NCI-H1105 (cell line): Measurements from ENCODE around the gene NDUFS2.

Experiments used
- DNase-seq: peaks from one replicate; lab custom pipeline; 2025; lab: John Stamatoyannopoulos, UW

Gene NDUFS2

GRCh38 chr1:161201836-161202712 lies at the start of gene NDUFS2:
TSS of gene NDUFS2 (plus strand) at chr1:161202367. CDS start at chr1:161202386, 19 bp downstream.
- DNase-seq = peak; percentile 99

- DNase-seq = no peak
These were observed 49.0 kb upstream of the NDUFS2 start for GRCh38 chr1:161153176-161153575.

DNA sequence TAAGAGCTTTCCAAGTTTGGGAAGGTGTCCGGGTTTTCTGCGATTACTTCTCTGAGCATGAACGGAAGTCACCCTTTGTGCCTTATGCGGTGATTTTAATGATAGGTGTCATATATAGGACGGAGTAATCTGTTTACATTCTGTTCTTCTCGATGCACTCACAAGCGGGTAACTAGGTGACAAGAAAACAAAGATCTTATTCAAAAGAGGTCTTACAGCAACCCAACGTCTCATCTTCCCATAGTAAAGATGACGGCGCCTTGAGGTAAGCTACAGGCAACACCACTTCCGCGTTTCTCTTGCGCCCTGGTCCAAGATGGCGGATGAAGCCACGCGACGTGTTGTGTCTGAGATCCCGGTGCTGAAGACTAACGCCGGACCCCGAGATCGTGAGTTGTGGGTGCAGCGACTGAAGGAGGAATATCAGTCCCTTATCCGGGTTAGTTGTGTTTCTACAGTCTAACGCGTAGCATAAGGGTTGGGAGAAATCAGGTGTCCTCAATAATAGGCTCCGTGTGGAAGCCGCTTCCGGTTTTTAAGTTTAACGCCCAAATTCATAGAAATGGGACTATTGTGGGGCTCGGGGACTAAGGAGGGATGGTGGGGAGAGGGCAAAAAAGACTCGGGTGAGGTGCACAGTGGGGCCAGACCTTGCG lies 48.4 kb upstream of the NDUFS2 start, which contains the start of gene UFC1:
TSS of gene UFC1 (plus strand) at position 297 of the 656 bp plus-strand sequence. CDS start at position 317, 20 bp downstream.
- peak; percentile 85 for DNase-seq

GRCh38 chr1:161157867-161158266 lies 44.3 kb upstream of the NDUFS2 start:
- no peak for DNase-seq

GRCh38 chr1:161158316-161159010 lies 43.7 kb upstream of the NDUFS2 start:
- DNase-seq = no peak

DNA sequence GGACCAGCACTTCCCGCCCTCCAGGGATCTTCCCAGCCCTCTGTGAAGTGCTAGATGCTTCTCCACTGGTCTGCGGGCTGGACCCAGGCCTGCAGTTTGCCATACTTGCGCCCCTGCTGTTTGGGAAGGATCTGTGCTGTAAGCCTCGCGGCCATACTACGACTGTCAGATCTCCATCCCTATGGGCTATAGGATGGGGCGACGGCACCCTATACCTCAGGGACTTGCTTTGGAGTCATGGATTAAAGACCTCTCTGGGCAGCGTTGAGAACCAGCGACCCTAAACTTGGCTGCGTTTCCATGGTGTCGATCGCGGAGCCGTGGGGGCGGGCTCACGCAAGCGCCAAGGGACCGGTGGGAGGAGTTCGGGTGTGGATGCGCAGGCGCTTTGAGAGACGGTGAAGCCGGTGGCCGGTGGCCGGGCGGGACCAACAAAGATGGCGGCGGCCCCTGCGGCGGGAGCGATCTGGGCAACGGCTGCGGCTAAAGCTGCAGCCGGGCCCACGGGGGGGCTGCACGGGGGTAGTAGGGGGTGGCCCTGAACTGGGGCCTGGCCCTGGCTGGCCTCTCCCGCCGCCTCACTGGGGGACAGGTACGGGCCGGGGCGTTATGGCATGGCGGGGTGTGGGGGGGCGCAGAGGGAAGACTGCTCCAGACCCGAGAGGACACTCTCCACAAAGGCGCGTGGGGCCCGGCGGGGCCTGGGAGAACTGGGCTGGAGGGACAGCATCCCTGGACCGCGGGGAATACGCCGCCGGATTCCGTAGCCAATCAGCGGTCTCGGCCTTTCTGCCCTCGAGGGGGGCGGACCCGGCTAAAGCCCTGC lies 42.9 kb upstream of the NDUFS2 start, which contains the start of gene USP21:
TSS of gene USP21 (plus strand) at position 414 of the 826 bp plus-strand sequence. CDS start 1,141 bp downstream, outside the sequence.
- DNase-seq = peak; percentile 91

GRCh38 chr1:161159913-161160243 lies 42.3 kb upstream of the NDUFS2 start:
- DNase-seq = no peak

DNA sequence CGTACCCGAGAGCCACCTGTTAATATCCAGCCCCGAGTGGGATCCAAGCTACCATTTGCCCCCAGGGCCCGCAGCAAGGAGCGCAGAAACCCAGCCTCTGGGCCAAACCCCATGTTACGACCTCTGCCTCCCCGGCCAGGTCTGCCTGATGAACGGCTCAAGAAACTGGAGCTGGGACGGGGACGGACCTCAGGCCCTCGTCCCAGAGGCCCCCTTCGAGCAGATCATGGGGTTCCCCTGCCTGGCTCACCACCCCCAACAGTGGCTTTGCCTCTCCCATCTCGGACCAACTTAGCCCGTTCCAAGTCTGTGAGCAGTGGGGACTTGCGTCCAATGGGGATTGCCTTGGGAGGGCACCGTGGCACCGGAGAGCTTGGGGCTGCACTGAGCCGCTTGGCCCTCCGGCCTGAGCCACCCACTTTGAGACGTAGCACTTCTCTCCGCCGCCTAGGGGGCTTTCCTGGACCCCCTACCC lies 41.5 kb upstream of the NDUFS2 start:
- no peak for DNase-seq

DNA sequence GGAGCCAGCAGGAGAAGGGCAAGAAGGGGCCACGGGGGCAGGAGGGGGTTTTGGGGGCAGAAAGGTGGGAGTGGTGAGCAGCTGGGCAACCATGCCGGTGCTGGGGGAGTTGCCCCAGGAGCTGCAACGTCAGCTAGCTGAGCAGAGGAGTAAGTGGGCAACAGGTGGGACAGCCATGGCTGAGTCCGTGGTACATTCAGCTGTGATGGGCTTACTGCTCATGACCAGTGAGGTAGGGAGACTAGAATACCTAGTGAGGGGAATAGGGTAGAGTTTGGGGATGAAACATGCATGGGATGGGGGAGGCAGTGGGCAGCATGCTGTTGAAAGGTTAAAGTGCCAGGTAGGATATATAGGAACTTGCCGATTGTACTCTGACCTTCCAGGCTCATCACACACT lies 40.5 kb upstream of the NDUFS2 start:
- DNase-seq = no peak

- no peak for DNase-seq
These were observed 40.1 kb upstream of the NDUFS2 start for GRCh38 chr1:161162052-161162451.

DNA sequence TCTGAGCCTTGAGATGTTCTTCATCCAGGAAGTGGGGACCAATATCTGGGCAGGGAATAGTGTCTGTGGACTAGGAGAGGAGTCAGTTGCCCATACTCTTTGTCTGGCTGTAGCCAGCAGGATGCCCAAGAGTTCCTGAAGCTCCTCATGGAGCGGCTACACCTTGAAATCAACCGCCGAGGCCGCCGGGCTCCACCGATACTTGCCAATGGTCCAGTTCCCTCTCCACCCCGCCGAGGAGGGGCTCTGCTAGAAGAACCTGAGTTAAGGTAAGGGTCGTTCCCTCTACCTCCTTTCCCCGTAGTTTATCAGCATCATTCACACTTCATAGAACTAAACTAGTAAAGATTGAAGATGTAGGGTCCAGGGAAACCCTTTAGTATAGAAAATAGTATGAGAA lies 39.4 kb upstream of the NDUFS2 start:
- DNase-seq = no peak

- DNase-seq = no peak
These were observed 38.4 kb upstream of the NDUFS2 start for GRCh38 chr1:161163793-161164192.

DNA sequence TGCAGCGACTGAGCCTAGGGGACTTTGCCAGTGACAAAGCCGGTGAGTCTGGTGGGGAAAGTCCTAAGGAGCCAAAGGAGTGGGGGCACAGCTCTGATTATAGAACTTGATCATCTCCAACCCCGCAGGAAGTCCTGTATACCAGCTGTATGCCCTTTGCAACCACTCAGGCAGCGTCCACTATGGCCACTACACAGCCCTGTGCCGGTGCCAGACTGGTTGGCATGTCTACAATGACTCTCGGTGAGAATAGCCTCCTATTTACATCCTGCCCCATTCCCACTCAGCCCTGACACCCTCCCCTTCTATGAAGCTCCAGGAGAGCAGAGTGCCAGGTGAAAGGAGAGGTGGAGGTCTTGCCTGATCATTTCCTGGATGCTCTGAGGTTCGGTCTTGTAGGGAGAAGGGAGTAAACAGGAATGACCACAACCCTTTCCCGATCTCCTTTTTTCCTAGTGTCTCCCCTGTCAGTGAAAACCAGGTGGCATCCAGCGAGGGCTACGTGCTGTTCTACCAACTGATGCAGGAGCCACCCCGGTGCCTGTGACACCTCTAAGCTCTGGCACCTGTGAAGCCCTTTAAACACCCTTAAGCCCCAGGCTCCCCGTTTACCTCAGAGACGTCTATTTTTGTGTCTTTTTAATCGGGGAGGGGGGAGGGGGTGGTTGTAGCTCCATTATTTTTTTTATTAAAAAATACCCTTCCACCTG lies 37.1 kb upstream of the NDUFS2 start:
- no peak for DNase-seq

DNA sequence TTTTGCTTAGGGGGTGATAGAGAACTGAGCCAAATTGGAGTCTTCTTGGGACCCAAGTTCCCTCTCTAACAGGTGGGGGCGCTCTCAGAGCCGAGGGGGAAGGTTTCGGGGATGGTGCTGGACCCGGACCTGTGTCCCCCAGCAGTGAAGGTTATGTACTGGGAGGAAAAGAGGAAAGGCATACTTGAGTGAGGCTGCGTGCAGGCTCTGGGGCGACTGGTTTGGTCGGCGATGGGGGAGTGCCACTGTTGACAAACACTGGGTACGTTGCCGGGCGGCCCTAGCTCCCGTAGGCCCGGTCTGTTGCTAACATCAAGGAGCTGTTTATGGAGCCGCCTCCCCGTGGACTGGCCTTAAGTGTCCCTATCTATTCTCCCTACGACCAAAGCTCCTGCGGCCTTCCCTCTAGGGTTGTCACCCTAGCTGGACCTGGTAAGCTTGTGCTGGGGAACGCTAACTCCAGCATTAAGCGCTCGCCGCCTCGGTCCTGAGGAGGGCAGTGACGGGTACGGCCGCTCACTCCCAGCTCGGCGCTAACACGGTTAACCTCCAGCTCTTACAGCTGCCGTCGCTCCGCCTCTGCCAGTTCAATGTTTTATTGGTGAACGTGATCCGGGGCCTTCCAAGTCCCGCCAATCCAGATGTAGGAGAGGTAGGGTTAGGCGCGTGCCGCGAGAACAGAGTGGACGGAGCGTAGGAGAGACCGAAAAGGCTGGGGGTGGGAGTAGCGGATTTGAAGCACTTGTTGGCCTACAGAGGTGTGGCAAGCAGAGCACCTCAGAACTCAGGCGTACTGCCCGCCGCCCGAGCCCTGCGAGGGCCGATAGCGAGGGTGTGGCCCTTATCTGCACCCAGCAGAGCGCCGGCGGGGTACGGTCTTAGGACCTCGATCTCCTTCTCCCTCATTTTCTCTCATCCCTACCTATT lies 36.2 kb upstream of the NDUFS2 start, which contains the start of gene PPOX:
TSS of gene PPOX (plus strand) at position 685 of the 927 bp plus-strand sequence. CDS start 422 bp downstream, outside the sequence.
- DNase-seq = peak; percentile 97

DNA sequence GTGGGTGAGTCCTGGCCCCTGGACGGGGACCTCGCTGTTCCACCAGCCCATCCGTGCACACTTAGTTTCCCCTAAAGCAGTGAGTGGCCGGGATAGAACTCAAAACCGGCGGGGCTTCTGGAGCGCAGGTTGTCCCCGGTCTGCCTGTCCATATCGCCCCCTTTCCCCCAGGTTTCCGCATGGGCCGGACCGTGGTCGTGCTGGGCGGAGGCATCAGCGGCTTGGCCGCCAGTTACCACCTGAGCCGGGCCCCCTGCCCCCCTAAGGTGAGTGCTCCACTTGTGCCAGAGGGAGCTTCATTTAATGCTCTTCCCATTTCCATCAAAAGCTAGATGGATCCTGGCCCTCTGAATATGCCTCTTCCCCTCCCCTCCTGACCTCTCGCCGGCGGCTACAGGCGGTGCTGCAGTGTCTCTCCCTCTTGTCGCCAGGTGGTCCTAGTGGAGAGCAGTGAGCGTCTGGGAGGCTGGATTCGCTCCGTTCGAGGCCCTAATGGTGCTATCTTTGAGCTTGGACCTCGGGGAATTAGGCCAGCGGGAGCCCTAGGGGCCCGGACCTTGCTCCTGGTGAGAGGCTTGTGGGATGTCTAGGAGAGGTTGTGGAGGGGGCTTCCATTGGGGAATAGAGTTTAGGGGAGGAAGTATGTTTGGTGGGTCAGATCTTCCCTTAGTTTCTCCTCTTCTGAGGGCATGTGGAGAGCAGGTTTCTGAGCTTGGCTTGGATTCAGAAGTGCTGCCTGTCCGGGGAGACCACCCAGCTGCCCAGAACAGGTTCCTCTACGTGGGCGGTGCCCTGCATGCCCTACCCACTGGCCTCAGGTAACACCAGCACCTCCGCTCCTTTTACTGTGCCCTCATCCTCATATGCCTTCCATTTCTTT lies 35.3 kb upstream of the NDUFS2 start:
- DNase-seq = no peak

GRCh38 chr1:161168906-161169305 lies 33.3 kb upstream of the NDUFS2 start:
- DNase-seq = no peak

DNA sequence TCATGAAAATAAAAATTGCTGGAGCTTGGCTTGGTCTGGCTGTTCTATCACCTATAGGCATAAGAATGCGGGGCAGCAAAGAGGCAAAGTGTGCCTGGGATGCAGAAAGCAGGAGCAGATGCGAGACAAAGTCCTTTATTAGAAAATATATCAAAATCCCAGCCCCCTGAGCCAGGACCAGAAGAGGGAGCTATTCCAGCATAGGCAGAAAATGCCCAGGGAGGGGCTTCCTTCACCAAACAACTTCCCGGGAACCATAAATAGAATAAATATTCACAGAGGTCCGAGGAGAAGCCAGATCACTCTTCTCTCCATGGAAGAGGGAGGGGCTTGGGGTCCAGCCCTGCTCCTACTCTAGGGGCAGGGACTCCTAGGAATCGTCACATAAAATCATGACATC lies 31.0 kb upstream of the NDUFS2 start:
- no peak for DNase-seq

GRCh38 chr1:161171696-161172095 lies 30.5 kb upstream of the NDUFS2 start:
- no peak for DNase-seq

GRCh38 chr1:161172349-161172748 lies 29.8 kb upstream of the NDUFS2 start:
- no peak for DNase-seq
